NCI-H510A (cell line): ENCODE measurements around the gene PAQR7.
"Not testable (repeated sequence)": the region's sequence is repeated elsewhere in the genome, so short reads cannot be mapped to it uniquely, and the experiment has no call there.

Source experiments
- DNase-seq: peaks from one replicate; lab custom pipeline; 2025; lab: John Stamatoyannopoulos, UW

The PAQR7 gene

DNA sequence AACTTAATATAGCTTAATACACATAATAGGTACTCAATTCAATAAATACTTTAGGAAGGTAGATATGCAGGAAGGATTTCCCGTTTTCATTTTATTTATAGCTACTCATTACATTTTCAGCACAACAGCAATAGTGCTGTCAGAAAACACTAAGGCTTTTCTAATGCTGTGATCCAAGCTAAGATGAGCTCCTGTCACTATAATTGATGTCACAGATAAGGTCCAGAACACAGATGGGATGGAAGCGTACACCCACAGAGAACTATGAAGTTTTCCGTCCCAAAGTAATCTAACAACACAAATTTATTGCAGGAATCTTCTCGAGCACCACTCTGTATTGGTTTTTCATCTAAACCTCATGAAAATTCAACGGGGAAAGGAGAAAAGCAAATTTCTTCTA, 29.8 kb downstream of the PAQR7 start:
- no peak for DNase-seq

- no peak for DNase-seq
Observed at GRCh38 chr1:25844536-25845337, 30.8 kb downstream of the PAQR7 start.

GRCh38 chr1:25843483-25843882, 32.0 kb downstream of the PAQR7 start:
- DNase-seq, result no peak

GRCh38 chr1:25839808-25840207, 35.7 kb downstream of the PAQR7 start:
- not testable (repeated sequence) for DNase-seq

- no peak for DNase-seq
Observed at GRCh38 chr1:25837262-25837875, 38.1 kb downstream of the PAQR7 start.

- no peak for DNase-seq
Observed at GRCh38 chr1:25836695-25837094, 38.8 kb downstream of the PAQR7 start.

GRCh38 chr1:25834894-25835293, 40.6 kb downstream of the PAQR7 start:
- DNase-seq, result no peak

DNA sequence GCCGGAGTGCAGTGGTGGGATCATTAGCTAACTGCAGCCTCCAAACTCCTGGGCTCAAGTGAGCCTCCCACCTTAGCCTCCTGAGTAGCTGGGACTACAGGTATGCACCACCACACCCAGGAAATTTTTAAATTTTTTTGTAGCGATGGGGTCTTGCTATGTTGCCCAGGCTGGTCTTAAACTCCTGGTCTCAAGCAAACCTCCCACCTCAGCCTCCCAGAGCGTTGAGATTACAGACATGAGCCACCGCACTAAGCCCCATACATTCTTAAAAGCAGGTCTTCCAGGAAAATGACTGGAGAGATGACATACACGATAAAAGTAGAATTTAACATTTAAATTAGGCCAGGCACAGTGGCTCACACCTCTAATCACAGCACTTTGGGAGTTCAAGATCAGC, 42.4 kb downstream of the PAQR7 start:
- DNase-seq, result no peak

DNA sequence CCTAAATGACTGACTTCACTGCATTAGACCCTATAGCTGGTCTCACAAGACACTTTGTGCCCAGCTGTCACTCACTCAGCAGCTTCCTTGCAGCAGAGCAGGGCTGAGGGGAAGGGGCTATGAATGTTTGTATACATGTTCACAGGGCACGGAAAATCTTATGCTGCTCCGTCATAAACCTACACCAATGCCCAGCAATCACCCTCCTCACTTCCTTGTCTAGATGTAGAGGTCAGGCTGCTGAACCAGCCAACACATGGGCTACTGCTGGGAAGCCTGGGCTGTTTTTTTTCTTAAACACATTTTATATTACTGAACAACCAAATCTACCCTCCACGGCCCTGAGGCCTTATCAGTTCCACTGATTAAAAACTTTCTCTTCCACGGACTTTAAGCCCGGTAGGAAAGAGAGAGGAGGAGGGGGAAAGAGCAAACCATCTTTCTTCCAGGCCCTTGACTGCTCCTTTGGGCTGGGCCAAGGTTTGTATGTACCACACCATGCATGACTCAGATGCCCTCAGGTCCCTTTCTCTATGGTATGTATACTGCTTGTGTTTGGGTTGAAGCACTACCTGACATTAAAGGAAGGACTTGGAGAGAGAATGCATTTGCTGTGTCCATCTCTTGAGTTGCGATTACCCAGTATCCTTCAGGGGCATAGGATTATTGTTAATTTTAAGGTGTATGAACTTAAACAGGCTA, 43.0 kb downstream of the PAQR7 start:
- no peak for DNase-seq

- DNase-seq, result no peak
Observed at GRCh38 chr1:25831569-25832196, 43.8 kb downstream of the PAQR7 start.

DNA sequence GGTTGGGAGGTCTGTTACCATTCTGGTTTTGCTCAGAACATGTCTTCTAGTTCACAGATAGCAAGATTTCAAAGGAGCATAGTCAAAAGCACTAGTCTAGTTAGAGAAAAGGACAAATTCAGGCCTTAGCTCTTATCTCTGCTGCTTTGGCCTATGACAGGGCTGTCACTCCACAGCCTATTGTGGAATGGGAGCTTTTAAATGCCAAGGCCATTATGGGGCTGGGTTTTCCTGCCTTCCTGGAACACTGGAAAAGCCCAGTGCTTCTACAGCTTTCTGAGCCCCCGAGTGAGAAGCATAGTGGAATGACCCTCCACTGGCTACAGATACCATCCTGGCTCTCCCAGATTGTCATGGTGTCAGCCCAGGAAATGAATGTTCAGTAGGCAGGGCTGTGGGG, 46.5 kb downstream of the PAQR7 start:
- no peak for DNase-seq

DNA sequence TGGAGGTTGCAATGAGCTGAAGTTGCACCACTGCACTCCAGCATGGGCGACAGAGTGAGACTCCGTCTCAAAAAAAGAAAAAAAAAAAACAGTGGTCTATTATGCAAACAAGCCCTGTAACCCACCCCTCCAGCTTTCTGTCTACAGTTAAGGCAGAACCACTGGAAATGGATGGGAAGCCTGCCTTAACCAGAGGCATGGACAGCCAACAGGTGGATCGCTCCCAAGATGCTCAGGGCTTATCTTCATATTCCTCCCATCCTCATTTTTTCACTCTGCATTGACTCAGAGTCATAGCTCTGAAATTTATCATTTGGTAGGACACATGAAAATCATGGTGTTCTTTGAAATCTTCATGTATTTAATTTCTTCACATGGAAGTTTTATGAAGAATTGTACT, 47.0 kb downstream of the PAQR7 start:
- DNase-seq, result no peak

- DNase-seq, result no peak
Observed at GRCh38 chr1:25826571-25826970, 48.9 kb downstream of the PAQR7 start.

DNA sequence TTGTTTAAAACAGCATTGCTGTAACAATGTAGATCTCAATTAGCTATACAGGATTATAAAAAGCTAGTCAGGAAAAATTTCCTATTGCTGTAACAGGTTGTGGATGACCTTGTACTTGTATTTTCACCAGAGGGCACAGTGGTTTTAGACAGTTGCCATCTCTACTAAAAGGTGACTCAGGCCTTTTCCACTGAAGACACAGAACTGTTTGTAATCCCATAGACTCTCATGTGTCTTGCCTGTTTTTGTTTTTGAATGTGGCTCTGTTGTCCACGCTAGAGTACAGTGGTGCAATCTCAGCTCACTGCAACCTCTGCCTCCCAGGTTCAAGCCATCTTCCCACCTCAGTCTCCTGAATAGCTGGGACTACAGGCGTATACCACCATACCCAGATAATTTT, 49.9 kb downstream of the PAQR7 start:
- DNase-seq, result no peak

- DNase-seq, result no peak
Observed at GRCh38 chr1:25821630-25822091, 53.8 kb downstream of the PAQR7 start.

DNA sequence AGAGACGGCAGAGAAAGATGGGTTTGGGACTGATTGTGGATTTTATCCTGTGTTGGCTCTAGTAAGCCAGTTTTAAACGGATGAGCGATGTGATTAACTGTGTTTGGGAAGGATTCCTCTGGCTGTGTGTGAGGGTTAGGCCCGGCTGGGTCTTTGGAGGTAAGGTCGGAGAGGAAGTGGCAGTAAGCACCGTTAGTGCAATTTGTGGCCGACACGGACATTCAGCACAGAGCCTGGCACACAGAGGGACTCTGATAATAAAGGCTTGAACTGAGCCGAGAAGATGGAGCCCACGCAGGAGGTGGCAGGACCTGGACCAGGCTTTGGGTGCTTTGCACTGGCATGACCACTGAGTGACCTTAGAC, 54.4 kb downstream of the PAQR7 start:
- no peak for DNase-seq

- peak; percentile 56 for DNase-seq
Observed at GRCh38 chr1:25820247-25821111, 55.0 kb downstream of the PAQR7 start.

DNA sequence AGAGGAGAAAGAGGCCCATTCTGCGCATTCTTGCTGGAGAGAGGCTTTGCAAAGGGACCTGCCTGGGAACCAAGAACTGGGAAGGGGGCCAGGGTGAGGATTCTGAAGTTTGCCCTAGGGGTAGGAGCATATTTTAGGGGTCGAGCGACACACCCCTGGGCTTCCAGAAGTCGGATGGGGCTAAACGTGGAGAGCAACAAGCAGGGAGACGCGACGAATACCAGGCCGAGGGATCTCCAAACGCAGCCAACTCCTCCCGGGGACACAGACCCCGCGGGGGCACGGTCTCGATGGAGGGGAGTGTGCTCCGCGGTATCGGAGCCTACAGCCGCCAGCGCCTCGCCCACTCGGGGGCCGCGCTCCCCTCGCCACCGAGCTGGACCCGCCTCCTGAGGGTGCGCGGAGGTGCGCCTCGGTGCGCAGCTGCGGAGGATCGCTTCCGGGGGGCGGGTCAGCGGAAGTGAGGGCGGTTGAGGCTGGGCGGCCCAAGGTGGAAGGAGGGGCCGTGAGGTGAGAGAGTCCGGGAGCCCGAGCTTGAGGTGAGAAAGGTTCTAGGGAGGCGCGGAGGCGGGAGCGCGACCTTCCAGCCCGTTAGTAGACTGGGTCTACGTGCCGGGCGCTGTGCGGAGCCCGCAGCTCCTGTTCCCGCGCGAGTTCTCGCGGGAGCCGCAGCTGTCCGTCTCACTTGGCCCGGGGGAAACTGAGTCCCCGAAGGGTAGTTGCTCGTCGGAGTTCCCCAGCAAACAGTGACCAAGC, 55.8 kb downstream of the PAQR7 start, which contains the start of gene MTFR1L:
TSS of gene MTFR1L (plus strand) at position 464 of the 756 bp plus-strand sequence. CDS start 3,151 bp downstream, outside the sequence.
- peak; percentile 77 for DNase-seq

- no peak for DNase-seq
Observed at GRCh38 chr1:25818569-25818968, 56.9 kb downstream of the PAQR7 start.

DNA sequence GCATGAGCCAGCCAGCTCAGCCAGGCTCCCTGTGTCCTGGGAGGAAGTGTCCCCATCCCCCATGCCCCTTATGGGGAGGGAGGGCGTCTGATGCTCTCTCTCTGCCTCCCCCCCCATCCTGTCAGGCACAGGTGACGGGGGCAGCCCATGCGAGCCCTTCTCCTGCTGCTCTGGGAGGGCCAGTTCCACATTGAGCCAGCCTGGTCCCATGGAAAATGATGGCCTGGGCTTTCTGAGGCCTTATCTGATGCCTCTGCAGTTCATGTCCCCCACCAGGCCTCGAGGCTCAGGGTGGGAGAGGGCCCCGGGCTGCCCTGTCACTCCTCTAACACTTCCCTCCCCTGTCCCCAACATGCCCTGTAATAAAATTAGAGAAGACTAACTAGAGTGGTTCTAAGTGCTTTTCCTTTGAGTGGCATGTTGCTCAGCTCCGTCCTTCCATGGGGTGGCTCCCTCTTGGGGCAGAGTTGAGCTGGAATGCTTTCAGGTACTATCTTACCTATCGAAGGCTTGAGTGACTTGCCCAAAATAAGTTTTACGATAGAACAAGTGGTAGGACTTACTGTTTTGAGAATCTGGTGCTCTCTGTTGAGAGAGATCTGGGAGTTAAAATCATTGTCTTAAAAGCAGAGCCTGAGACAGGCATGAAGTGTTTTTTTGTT, 57.5 kb downstream of the PAQR7 start:
- no peak for DNase-seq
